IPS DF 4.7 (cell line): ENCODE data around the gene IL17F.
A peak's percentile ranks its signal among the peaks of the same experiment; 100 is the strongest.

Experiments
- DNase-seq: peaks from one replicate; pipeline ENCODE4 v3.0.0-alpha.2; 2013; ENCODE audit warnings: low spot score; ENCODE audit errors: extremely low read depth

IL17F gene

DNA sequence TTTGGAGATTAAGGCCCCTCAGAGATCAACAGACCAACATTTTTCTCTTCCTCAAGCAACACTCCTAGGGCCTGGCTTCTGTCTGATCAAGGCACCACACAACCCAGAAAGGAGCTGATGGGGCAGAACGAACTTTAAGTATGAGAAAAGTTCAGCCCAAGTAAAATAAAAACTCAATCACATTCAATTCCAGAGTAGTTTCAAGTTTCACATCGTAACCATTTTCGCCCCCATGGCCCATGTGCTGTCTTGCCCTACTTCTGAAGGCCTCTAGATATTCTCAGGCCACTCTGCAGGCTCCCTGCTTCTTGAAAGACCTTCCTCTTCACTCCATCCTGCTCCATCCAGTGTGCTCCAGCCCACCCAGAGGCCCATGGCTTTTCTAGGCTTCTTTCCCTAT, 53.9 kb downstream of the IL17F start:
- no peak for DNase-seq

DNA sequence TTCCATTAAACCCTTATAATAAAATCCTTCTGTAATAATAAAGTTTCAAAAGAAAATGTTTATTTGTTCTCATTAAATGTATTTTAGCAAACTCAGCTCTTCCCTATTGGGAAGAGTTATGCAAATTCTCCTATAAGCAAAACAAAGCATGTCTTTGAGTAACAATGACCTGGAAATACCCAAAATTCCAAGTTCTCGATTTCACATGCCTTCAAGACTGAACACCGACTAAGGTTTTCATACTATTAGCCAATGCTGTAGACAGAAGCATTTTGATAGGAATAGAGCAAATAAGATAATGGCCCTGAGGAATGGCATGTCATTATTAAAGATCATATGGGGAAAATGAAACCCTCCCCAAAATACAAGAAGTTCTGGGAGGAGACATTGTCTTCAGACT, 54.3 kb downstream of the IL17F start:
- DNase-seq, result peak; percentile 38

DNA sequence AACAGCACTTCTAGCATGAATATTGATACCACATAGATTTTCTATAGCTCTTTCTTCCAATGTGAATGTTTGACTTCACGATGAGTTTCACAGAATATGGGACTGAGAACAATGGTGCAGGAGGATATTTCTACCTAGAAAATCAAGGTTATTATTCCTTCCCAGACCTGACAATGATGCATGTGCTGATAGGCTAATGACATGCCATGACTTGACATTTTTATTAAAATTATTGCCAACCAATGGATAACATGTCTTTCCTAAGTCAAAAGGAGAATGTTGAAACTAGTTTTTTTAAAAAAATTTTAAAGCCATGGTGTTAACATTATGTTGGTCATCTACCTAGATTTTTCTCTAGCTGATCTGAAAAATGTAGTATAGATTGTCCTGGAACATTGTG, 57.2 kb downstream of the IL17F start:
- DNase-seq, result no peak
